ENCODE measurements around the gene CHRNA7.

GRCh38 chr15:32089851-32090359, 59.6 kb downstream of the CHRNA7 start:
- no peak for TF ChIP-seq CTCF (IDR thresholded peaks at IDR 0.05 in 4 of 5, conservative IDR thresholded peaks at IDR 0.05 in 1 of 5)
- TF ChIP-seq POLR2A (IDR thresholded peaks at IDR 0.05) = no peak
